ENCODE data around the gene KDM5C.

KDM5C gene

DNA sequence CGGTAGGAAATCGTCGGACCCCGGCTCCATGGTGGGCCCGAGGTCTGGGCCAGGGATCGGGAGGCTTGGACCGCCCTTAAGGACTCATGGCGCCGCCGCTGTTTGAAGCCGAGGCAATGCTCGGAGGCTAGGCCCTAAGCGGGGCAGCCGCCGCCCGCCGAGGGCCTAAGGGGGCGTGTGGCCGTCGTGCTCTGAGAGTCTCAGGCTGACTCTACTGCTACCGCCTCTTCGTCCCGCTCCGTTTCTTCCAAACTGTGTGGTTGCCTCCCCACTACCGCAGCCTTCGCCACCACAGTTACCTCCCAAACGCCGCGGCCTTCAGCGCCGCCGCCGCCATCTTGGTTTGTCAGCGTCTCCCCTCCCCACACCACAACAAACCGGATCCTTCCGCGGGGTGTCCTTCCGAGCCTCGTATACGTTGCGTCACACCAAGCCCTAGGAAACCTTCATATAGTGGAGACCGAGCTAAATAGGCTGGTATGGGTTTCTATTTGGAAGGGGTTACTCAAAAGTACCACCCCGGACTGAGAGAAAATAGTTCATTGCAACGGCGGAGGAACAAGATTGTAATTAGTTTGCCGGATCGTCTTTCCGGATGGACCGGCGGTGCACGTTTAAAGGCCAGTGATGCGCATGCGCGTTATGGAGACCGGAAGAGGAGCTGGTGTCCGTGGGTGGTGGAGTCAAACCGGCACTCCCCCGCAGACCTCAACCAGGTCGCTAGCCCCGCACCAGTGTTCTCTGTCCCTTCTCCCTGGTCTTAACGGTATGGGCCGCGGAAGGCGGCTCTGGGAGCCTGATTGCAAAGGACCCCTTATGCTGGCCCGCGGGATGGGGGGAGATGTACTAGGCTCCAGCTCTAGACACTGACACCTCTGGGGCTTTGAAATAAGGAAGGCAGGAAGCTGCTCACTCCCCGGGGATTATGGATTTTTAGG, at the start of gene KDM5C:
Gene KDM5C (minus strand): TSS at position 348 of the 938 bp plus-strand sequence. CDS start 318 bp downstream, at position 30.
- in situ Hi-C loops (cut with MboI; ENCODE audit: low sequenced_read_pairs) = no loop called here

DNA sequence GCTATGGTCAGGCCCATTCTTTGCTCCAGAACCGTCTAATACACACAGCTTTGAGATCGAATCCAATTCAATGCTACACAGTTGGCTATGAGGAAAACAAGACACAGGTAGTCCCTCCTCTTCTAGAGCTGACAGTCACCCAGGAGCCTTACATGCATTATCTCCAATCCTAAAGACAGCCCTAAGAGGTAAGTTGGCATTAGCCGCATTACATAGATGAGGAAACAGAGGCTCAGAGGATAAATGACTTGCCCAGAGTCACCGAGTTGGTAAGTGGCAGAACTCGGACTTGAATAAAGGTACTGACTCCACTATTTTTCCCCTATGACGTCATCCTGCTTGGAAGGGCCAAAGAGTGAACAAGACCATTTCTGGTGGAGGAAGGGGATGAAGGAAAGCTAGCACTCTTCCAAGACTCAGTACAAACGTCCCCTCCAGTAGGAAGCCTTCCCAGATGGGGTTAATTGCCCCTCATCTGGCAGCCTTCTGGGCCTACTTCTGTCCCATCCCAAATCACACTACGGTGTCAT, 47.9 kb upstream of the KDM5C start:
- in situ Hi-C loops (cut with MboI; ENCODE audit: low sequenced_read_pairs) = no loop called here

DNA sequence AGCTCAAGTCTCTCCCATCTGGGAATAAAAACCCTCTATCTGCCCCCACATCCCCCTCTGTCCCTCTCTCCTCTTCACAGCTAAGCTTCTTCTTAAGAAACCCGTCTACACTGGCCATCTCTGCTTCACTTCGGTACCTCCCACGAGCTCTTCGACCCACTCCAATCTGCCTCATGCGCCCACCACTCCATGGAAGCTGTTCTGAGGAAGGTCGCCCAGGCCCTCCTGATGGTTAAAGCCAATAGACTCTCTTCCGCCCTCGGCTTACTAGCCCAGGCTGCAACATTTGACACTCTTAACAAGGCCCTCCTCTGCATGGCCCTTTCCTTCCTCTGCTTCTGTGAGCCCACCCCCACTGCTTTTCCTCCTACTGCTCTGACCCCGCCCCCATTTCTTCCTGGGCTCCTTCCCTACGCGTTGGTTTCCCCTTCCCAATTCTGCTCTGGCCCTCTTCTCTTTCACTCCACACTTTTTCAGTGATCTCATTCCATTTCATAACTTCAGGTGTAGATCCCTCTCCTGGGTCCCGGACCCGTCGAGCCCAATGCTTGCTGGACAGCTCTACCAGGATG, 44.6 kb upstream of the KDM5C start:
- in situ Hi-C loops (cut with MboI; ENCODE audit: low sequenced_read_pairs) = no loop called here

DNA sequence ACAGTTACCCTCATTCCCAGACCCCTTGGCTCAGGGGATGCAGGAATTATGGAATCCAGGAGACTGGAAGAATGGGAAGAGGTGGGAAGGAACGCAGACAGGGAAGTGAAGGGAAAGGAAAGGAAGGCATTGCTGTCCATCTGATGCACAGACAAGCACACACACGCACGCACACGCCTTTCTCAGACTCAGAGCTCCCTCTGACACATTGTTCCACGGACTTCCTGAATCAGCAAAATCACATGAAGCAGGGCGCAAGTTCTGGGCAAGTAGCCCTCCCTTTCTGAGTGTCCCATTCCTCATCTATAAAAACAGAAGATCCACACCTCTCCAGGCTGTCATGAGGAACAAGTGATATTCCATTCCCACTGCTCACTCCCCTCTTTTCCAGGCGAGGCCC, 43.2 kb upstream of the KDM5C start:
- in situ Hi-C loops (cut with MboI; ENCODE audit: low sequenced_read_pairs) = no loop called here

DNA sequence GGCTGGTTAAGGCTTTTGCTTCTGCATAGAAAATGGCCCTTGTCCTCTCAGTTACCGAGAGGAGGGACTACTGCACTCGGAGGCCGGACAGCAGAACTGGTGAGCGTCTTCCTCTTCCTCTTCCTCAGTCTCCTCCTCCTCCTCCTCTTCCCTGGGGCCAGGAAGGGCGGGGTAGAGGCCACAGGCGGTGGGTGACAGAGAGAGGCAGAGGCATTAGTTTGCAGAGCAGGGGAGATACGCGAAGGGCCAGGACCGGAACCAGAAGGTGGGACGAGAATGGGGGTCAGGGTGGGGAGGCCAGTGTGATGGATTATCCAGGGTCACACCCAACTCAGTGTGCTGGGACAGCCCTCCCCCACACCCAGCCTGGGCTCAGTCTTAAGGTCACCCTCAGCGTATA, 41.9 kb upstream of the KDM5C start:
- in situ Hi-C loops (cut with MboI; ENCODE audit: low sequenced_read_pairs) = no loop called here

DNA sequence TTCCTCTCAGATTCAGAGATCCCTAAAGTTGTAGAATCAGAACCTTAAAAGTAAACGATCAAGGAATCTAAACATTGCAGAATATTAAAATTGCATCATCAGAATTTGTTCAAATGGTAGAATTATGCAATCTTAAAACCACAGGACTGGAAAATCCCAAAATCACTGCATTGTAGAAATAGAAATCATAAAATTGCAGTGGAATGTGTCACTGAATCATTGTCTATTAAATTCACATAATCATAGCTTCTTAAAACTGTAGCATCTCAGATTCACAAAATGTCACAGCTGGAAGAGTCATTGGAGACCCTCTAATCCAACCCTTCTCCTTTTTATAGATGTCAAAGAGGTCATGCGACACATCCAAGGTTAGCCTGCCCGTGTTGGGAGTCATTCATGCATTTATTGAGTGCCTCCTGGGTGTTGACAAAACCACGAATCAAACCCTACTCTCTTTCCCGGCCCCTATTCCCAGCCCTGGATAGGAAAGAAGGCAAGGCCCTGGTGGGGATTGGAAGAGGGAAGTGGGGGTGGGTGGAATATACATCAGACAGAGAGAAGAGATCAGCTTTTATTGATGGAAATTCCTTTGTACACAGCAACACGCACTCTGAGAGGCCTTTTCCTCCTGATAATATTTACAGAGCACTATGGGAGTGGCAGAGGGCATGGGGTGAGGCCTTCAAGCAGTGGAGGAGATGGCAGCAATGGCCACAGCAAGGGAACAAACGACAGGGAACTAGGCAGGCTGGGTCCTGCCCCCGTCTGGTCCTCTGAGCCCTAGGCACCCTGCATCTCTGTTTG, 41.0 kb upstream of the KDM5C start:
- in situ Hi-C loops (cut with MboI; ENCODE audit: low sequenced_read_pairs) = no loop called here

DNA sequence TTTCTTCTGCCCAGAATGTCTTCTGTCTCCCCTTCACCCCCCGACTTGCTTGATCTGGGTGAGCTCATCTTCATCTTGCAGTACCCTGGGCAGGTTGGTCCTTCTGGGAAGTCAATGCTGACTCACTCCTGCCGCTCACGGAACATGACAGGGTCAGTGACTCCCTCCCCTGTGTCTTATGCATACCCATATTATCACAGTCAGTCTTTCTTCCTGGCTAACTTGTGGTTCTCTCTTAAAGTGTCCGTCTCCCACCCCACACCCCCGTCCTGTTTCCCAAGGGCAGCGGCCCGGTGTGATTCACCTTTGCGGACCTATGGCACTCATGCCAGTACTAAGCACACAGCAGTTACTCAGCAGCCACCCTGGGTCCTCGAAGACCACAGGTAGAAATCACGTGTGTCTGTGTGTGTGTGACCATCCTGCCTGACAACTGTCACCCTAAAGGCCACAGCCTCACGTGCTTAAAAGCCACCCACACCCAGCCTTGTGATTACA, 38.6 kb upstream of the KDM5C start:
- in situ Hi-C loops (cut with MboI; ENCODE audit: low sequenced_read_pairs) = no loop called here

DNA sequence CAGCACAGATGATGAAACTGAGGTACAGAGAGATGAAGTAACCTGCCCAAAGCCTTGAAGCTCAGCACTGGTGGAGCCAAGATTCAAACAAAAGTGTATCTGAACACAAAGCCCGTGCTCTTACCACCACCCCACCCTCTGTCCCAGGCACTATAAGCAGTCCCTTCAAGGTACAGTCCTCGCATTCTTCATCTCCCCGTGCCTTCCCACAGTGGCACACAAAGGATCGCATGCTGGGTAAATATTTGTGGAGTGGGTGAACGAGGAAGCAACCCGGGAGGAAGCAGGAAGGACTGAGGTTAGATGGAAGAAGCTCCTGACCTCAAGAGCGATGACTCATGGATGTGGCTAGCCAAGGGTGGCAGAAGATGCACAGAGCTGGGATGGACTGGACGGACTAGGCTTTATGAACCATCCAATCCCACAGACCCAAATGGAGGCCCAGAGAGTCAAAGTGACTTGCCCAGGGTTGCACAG, 37.9 kb upstream of the KDM5C start:
- in situ Hi-C loops (cut with MboI; ENCODE audit: low sequenced_read_pairs) = no loop called here

DNA sequence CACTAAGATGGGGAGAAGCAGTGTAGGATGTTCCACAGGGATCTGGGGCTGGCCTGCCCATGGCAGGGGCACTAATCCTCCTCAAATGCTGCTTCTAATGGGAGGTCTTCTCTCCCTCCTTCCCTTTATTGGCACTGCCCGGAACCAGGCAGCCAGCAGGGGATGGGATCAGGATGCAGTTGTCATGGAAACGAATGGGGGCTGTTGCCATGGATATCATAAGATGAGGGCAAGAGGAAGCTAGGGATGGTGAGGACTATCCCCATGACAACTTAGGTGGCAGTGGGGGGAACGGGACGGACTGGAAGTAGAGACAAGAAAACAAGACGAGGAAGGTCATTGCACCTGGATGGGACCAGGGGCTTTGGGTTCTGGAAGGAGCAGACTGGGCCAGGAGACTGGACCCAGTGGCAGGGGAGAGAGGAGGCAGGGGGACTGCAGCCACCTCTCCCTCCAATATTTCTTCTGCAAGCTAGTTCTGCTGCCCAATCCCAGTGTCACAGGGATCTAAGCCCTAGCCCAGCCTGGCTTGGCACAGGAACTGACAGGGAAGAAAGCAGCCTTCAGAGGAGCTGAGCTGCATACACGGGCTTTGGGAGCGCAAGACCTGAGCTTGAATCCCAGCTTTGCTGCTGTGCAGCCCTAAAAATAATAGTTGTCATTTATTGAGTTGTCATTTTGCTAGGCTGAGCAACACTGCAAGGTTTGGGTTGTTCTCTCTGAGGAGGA, 37.3 kb upstream of the KDM5C start:
- in situ Hi-C loops (cut with MboI; ENCODE audit: low sequenced_read_pairs) = no loop called here

DNA sequence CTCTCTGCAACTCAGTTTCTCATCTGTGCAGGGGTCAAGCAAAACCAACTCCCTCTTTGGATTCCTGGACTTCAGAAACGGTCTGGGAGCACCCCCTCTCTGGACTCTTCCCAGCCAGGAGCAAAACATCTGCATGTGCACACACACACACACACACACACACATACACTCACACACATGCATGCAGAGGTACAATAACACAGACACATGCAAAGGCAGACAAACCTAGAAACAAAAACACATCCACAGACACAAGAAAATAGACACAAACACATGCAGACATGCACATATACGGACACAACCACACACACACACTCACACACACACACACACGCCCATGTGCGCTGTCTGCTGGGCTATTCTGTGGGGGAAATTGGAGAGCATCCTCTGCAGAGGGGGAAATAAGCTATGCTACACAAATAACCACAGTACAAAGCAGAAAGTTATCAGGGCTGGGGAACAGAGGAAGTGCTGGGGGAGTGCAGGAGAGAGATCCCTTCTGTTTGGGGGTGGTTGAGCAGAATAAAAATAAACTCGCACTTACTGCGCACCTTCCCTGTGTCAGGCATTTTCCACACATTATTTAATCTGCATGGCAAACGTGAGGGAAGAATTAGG, 36.5 kb upstream of the KDM5C start:
- in situ Hi-C loops (cut with MboI; ENCODE audit: low sequenced_read_pairs) = no loop called here

DNA sequence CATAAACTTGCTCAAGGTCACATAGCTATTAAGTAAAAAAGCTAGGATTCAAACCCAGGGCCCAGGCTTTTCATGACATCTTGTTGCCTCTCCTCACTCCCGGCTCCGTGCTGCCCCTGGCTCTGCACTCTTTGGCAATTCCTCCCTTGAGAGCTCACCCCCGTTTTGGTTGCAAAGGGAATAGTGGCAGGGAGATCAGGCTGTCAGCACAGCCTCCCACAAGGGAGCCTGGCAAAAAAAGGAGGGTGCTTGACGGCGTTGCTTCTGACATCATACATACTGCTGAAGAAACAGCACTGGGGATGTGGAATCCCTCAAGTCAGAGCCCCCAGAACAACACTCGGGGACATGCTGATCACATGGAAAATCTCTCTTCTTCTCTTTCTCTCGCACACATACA, 35.8 kb upstream of the KDM5C start:
- in situ Hi-C loops (cut with MboI; ENCODE audit: low sequenced_read_pairs) = no loop called here

DNA sequence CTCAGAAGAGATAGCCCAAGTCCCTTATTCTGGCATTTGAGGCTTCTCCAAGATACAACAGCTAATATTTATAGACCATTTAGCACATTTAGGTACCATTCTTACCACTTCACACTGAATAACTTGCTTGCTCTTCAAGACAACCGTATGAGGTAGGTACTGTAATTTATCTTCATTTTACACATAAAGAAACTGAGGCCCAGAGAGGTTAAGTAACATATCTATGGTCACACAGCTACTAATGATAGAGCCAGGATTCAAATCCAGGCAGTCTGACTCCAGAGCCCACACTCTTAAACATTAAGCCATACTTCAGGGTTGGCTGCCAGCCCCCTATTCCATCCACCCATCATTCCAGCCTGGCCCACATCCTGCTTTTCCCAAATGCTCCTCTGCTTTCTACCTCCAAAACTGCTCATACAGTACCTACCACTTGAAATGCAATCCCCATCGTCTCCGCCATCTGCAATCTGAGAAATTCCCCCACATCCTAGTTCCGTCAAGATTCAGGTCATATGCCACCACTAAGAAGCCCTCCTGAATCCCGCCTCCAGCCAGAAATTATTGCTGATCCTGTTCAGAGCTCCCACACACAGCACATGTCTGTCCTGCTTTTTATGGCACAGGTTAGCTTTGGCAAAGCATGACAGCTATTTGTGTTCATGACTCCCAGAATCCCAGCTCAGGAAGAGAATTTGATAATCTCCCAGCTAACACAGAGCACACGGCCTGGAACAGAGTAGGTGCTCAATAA, 32.8 kb upstream of the KDM5C start:
- in situ Hi-C loops (cut with MboI; ENCODE audit: low sequenced_read_pairs) = no loop called here

DNA sequence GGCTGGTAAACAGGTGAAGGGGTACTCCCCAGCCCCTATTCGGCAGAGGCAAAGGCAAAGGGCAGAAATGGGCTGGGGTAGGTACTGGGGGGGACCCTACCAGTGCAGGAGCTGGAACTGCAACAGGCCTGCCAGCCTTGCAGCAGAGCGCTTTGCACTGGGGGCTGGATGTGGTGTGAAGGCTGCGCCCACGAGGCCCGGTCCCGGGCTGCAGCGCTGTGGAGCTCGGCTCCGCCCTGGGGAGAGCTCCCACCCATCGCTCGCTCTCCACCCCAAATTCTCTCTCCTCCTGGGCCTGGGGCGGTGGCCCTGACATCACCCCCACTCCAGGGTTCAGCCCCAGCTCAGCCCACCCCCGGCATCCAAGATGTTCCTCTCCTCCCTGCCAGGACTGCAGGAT, 32.2 kb upstream of the KDM5C start:
- in situ Hi-C loops (cut with MboI; ENCODE audit: low sequenced_read_pairs) = no loop called here

DNA sequence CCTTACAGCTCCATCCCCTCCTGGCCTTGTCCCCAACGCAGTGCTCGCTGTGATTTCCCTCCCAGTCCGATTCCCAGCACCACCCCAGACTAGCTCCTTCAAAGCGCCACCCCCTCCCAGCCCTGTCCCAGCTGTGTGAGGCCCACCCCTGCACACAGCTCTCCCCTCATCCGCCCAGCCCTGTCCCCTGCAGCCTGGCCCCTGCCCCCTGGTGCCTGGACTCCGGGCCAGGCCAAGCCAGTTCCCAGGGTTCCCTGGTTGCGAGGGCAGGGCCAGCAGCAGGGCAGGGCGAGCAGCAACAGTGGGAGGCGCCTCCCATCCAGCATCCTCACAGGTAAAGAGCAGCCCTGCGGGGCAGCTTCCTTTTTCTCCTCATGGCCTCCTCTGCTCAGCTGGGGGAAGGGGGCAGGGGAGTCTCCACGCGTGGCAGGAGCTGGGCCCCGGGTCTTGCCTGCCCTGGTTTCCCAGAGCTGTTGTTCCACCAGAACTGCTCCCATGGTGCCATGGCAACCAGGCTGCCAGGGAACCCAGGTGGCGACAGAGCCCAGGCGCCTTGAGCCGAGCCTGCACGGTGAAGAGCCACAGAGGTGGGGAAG, 31.5 kb upstream of the KDM5C start:
- in situ Hi-C loops (cut with MboI; ENCODE audit: low sequenced_read_pairs) = no loop called here

DNA sequence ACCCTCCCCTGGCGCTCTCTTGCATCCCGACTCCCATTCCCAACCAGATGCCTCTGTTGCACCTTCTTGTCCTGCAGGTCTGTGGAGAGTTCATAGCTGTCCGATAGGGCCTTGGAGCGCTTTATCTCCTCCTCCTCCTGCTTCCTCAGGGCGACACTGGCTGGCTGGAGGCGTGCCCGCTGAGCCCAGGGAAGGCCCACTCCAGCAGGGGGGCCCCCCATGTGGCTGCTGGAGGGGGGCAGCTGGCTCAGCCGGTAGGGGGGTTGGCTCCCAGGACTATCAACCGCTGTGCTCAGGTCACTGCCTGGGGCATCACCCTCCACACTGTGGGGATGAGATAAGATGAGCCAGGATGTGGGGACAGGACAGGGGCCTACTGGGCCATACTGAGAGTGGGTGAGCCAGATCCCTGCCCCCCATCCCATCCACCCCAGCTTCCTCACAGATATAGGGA, 30.8 kb upstream of the KDM5C start:
- in situ Hi-C loops (cut with MboI; ENCODE audit: low sequenced_read_pairs) = no loop called here

DNA sequence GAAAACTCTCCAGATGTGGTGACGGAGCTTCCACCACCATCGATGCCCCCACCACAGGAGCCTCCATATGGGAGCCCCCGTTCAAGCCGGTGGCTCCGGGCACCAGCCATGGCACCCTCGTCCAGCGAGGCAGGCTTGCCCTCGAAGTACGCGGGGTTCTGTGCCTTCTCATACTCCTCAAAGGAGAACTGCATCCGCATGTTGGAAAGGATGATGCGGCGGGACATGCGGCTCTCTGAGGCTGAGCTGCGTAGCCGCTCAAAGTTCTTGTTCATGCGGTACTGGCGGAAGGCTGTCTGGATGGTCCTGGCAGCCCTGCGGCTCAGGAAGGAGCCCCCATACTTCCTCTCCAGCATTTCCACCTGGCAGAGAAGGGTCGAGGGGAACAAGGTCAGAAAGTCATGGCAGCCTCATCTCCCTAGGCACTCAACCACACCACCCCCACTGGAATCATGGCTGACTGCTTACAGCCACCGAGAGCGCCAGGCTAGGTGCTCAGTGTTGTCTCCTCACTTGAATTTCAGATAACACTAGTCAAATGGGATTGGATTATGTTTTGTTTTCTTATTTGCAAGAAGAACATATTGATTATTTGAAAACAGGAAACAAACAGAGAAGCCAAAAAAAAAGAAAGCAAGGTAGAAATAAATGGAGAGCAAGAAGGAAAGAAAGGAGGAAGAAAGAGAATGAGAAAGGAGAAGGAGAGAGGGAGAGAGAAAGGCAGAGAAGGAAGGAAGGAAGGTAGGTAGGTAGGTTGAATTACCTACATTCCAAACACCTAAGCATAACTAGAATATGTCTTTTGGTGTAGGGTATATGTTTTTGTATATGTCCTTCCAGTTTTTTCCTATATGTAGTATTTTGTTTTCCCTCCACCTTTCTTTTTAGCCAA, 29.8 kb upstream of the KDM5C start:
- in situ Hi-C loops (cut with MboI; ENCODE audit: low sequenced_read_pairs) = no loop called here

DNA sequence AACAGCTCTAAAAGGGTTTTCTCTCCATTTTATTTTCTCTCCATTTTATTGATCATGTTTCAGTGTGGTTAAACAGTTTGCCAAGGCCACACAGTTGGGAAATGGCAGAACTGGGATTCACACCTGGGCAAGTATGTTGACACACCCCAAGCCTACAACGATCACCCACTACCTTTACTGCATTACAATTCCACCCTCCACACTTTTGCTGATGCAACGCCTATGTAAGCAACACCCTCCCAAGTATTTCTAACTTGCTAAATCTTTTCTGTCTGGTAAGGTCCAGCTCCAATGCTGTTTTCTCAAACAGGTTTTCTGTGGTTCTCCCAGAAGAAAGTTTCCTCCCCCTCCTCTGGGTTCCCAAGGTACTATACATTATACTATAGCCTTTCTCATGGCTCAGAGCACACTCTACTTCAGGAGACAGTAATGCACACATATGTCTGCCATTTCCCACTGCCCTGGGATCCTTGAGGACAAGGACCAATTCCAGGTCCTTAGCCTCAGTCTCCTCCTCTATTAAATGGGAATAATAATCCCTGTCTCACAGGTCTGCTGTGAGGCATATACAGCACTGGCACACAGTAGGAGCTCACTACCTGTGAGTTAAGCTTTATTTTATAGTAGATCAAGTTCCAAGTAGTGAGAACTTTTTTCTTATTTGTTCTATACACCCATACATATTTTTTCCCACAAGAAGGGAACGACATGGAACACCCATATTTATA, 28.4 kb upstream of the KDM5C start:
- in situ Hi-C loops (cut with MboI; ENCODE audit: low sequenced_read_pairs) = no loop called here

All from HL-60/S4 (cell line).